ENCODE measurements around the gene SIGLEC9.

Gene SIGLEC9

DNA sequence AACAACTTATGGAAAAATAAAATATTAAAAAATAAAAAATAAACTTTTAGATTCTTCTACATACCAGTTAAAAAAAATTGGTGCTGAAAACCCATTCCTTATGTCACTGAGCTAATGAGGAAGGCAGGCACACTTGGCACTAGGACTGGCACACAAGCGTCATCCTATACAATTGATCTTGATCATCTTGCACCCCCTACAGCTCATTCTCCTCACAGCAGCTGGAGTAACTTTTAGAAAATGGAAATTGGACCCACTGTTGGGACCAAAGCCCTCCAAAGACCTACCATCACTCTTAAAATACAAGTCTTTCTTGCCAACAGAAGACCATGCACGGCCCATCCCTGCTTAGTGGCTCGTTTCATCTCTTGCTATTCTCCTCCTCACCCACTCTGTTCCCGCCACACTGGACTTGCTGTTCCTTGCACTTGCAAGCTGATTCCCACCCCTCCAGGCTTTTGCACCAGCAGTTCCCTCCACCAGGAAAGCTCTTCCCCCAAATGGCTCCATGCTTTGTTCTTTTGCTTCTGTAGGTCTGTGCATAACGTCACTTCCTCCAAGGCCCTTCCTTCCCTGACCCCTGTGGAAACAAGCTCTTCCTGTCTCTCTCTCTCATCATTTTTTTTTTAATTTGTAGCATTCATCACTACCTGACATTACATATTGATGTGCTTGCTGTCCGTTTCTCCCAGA lies 28.1 kb upstream of the SIGLEC9 start:
- in situ Hi-C loops (cut with MboI; ENCODE audit: low sequenced_read_pairs): no loop called here

- in situ Hi-C loops (cut with MboI; ENCODE audit: low sequenced_read_pairs): no loop called here
These were observed 27.5 kb upstream of the SIGLEC9 start for GRCh38 chr19:51097166-51097738.

- in situ Hi-C loops (cut with MboI; ENCODE audit: low sequenced_read_pairs): no loop called here
These were observed 26.9 kb upstream of the SIGLEC9 start for GRCh38 chr19:51097796-51098195.

- in situ Hi-C loops (cut with MboI; ENCODE audit: low sequenced_read_pairs): no loop called here
These were observed 26.2 kb upstream of the SIGLEC9 start for GRCh38 chr19:51098365-51099046.

DNA sequence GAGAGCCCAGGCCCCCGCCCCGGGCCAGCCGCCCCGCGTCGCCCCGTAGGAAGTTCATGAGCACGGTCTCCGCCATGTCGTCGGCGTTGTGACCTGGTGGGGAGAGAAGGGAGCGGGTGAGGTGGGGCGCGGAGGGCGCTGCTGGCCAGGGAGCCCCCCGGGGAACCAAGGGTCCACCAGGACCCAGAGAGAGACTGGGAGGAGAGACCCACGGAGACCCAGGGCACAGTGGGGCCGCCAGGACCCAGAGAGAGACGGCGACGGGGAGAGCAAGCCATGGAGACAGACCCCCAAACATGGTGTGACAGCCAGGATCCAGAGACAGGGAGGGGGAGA lies 25.7 kb upstream of the SIGLEC9 start:
- in situ Hi-C loops (cut with MboI; ENCODE audit: low sequenced_read_pairs): no loop called here

- in situ Hi-C loops (cut with MboI; ENCODE audit: low sequenced_read_pairs): no loop called here
These were observed 24.1 kb upstream of the SIGLEC9 start for GRCh38 chr19:51100601-51101000.

DNA sequence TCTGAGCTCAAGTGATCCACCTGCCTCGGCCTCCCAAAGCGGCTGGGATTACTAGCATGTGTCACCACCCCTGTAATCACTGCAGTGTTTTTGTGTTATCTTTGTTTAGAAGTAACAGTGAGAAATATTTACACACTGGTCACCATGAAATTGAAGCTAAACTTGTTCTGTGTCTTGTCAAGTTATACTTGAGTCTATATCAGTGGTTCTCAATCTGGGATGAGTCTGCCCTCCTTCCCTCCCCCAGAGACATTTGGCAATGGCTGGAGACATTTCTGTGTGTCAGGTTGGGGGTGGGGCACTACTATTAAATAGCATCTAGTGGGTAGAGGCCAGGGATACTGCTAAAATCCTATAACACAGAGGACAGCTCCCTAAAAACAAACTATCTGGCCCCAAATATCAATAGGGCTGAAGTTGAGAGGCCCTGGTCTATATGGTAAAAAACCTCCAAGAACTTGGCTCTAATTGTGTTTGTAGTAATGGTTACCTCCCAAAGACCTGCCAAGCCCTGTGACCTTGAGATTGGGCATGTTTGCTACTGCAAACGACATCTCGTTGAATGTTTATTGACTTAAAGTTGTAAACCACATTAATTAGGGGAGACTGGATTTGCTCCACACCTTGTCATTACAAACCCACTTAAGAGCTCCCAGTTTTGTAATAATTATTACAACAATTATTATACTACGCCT lies 23.4 kb upstream of the SIGLEC9 start:
- in situ Hi-C loops (cut with MboI; ENCODE audit: low sequenced_read_pairs): no loop called here

DNA sequence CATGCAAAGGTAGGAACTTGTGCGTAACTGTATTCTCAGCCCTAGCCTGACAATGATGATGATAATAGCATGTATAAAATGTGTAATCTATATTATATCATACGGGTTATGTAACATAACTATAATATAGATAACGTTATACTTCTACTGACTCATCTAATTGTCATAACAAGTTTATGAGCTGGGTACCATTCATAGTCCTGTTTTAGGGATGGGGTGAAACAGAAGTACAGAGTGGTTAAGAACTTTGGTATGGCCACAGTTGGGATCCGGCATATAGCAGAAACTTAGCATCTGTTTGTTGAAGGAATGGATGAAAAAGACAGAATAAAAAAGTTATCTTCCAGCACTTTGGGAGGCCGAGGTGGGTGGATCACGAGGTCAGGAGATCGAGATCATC lies 21.7 kb upstream of the SIGLEC9 start:
- in situ Hi-C loops (cut with MboI; ENCODE audit: low sequenced_read_pairs): no loop called here

GRCh38 chr19:51103926-51104341 lies 20.8 kb upstream of the SIGLEC9 start:
- in situ Hi-C loops (cut with MboI; ENCODE audit: low sequenced_read_pairs): no loop called here

GRCh38 chr19:51107406-51108065 lies 17.2 kb upstream of the SIGLEC9 start:
- in situ Hi-C loops (cut with MboI; ENCODE audit: low sequenced_read_pairs): no loop called here

GRCh38 chr19:51108066-51108804 lies 16.5 kb upstream of the SIGLEC9 start, which contains the start of gene CTU1:
CTU1 (minus strand) TSS chr19:51108409; CDS start chr19:51104569, 3,840 bp downstream.
- in situ Hi-C loops (cut with MboI; ENCODE audit: low sequenced_read_pairs): no loop called here

GRCh38 chr19:51108805-51109146 lies 15.9 kb upstream of the SIGLEC9 start:
- in situ Hi-C loops (cut with MboI; ENCODE audit: low sequenced_read_pairs): no loop called here

DNA sequence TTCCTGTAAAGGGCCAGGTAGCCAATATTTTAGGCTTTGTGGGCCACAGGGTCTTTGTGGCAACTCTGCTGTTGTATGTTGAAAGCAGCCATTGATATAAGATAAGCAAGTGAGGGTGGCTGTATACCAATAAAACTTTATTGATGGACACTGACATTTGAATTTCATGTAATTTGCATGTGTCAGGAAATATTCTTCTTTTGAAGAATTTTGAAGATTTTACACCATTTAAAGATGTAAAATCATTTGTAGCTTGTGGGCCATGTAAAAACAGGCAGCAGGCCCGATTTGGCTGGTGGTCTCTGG lies 14.1 kb upstream of the SIGLEC9 start:
- in situ Hi-C loops (cut with MboI; ENCODE audit: low sequenced_read_pairs): no loop called here

DNA sequence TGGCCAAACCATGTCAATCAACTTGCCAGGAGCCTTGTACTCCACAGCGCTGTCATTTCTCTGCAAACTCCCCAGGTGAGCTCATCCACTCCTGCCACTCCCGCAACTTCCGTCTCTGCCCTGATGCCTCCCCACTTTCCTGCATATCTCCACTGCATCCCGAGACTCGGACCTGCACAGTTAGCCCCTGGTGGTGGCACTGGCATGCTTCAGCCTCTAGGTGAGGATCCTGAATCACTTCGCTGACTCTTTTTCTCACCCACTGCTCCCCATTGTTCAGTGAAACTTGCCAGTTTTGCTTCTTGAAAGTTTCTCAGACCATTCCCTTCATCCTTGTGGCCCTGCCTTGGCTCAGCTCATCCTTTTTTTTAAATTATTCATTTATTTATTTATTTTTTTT lies 13.1 kb upstream of the SIGLEC9 start:
- in situ Hi-C loops (cut with MboI; ENCODE audit: low sequenced_read_pairs): no loop called here

- in situ Hi-C loops (cut with MboI; ENCODE audit: low sequenced_read_pairs): no loop called here
These were observed 10.5 kb upstream of the SIGLEC9 start for GRCh38 chr19:51114087-51114729.

DNA sequence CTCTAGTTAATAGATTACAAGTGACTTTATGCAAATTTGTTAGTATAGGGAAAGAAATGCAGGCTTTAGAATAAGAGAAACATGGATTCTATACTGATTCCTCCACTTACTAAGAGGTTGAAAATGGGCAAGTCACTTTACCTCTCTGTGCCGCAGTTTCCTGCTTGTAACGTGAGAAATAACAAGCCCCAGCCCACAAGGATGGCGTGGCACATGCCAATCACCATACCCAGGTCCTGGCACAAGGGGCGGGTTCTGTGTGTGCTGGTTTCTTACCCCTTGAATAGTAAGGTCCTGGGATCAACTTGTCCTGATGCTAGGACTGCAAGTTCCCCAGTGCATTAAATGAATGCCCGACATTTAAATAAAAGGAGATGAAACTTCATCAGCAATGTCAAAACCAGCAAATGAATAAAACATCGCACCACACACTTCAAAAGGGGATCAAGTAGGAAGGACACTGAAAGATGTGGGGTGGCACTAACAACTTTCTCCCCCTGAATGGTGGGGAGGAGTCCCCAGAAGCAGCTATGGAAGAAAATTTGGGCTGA lies 7.9 kb upstream of the SIGLEC9 start:
- in situ Hi-C loops (cut with MboI; ENCODE audit: low sequenced_read_pairs): no loop called here

- in situ Hi-C loops (cut with MboI; ENCODE audit: low sequenced_read_pairs): no loop called here
These were observed 5.6 kb upstream of the SIGLEC9 start for GRCh38 chr19:51119101-51119500.

DNA sequence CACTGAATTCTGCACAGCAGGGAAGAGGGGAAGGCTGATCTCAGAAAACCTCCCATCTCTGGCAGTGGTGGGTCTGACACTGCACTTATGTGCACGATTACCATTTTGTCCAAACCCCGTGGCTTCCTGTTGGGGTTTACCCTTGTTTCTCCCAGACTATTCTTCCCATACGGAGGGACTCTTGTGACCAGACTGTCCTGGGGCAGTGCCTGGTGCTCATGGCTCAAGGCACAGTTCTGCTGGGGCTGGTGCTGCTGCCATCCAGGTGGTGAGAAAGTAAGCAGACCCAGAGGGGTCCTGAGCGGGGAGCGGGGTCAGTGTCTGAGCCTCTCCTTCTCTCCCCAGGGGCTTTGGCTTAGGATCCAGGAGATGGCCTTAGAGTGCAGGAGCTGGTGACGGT lies 5.1 kb upstream of the SIGLEC9 start:
- in situ Hi-C loops (cut with MboI; ENCODE audit: low sequenced_read_pairs): no loop called here

GRCh38 chr19:51120160-51120559 lies 4.5 kb upstream of the SIGLEC9 start:
- in situ Hi-C loops (cut with MboI; ENCODE audit: low sequenced_read_pairs): no loop called here

DNA sequence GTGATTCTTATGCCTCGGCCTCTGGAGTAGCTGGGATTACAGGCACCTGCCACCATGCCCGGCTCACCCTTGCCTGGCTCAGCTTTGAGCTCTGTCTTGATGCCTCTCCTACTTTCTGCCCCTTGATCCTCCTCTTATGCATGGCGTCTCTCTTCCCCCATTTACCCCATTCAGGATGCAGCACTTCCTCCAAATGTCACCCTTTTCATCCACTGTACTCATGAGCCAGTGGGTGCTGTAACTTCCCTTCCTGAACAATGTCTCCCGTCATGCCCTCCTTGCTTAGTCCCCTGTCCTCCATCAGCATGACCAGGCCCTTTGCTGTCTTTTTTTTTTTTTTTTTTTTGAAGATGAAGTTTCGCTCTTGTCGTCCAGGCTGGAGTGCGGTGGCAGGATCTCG lies 3.4 kb upstream of the SIGLEC9 start:
- in situ Hi-C loops (cut with MboI; ENCODE audit: low sequenced_read_pairs): no loop called here
